ENCODE data around the gene GP5.

GP5 gene

GRCh38 chr3:194399166-194399565 lies at the start of gene GP5:
GP5 (minus strand) TSS chr3:194399266; CDS start chr3:194398282, 984 bp downstream.
- no peak for DNase-seq

- no peak for DNase-seq
Measured at GRCh38 chr3:194447657-194448056, 48.6 kb upstream of the GP5 start.

GRCh38 chr3:194447161-194447560 lies 48.1 kb upstream of the GP5 start:
- no peak for DNase-seq

GRCh38 chr3:194446754-194447153 lies 47.7 kb upstream of the GP5 start:
- DNase-seq: no peak

GRCh38 chr3:194446172-194446571 lies 47.1 kb upstream of the GP5 start:
- DNase-seq: no peak

- no peak for DNase-seq
Measured at GRCh38 chr3:194443901-194444300, 44.8 kb upstream of the GP5 start.

GRCh38 chr3:194440756-194441155 lies 41.7 kb upstream of the GP5 start:
- no peak for DNase-seq

- DNase-seq: no peak
Measured at GRCh38 chr3:194439881-194440550, 41.0 kb upstream of the GP5 start.

GRCh38 chr3:194434503-194434902 lies 35.4 kb upstream of the GP5 start:
- no peak for DNase-seq

GRCh38 chr3:194431554-194431953 lies 32.5 kb upstream of the GP5 start:
- DNase-seq: no peak

- DNase-seq: no peak
Measured at GRCh38 chr3:194425399-194425798, 26.3 kb upstream of the GP5 start.

GRCh38 chr3:194424953-194425352 lies 25.9 kb upstream of the GP5 start:
- no peak for DNase-seq

- no peak for DNase-seq
Measured at GRCh38 chr3:194424373-194424772, 25.3 kb upstream of the GP5 start.

GRCh38 chr3:194423317-194423716 lies 24.3 kb upstream of the GP5 start:
- DNase-seq: no peak

- DNase-seq: no peak
Measured at GRCh38 chr3:194422188-194422587, 23.1 kb upstream of the GP5 start.

GRCh38 chr3:194418671-194419070 lies 19.6 kb upstream of the GP5 start:
- no peak for DNase-seq

- DNase-seq: no peak
Measured at GRCh38 chr3:194407423-194407822, 8.4 kb upstream of the GP5 start.

GRCh38 chr3:194405766-194406165 lies 6.7 kb upstream of the GP5 start:
- DNase-seq: no peak

- DNase-seq: peak; percentile 58
Measured at GRCh38 chr3:194404365-194405140, 5.5 kb upstream of the GP5 start.

GRCh38 chr3:194401868-194402329 lies 2.8 kb upstream of the GP5 start:
- DNase-seq: no peak

- DNase-seq: no peak
Measured at GRCh38 chr3:194401346-194401745, 2.3 kb upstream of the GP5 start.

GRCh38 chr3:194399874-194400411 lies 877 bp upstream of the GP5 start:
- DNase-seq: no peak

- no peak for DNase-seq
Measured at GRCh38 chr3:194397757-194398312, 1.2 kb downstream of the GP5 start.

Data from midbrain (tissue), 1 donor.